ENCODE data around the gene APBB2. TPM values are rescaled to one million over a fixed set of nuclear protein-coding genes. Genes with fewer than 3 reads are reported as not detected.

Gene APBB2
- total RNA-seq, 1 donor: 92.3 TPM

- peak; percentile 85 for TF ChIP-seq CTCF (IDR thresholded peaks at IDR 0.05; ENCODE audit: extremely low read depth, low read depth, low read length)
- Histone ChIP-seq H3K79me2 (ENCODE audit: insufficient read depth, low read length) (no peaks in the 10 kb centered on the region), H3K27ac (ENCODE audit: low read depth, low read length) (no peak overlapping the region), H3K4me2 (ENCODE audit: insufficient read depth, low read length) (peak overlapping the region; percentile 59), H3K9me3 (ENCODE audit: low read depth, low read length) (no peaks in the 10 kb centered on the region), H3K4me3 (ENCODE audit: insufficient read depth, low read length) (no peak overlapping the region), H3K27me3 (ENCODE audit: insufficient read depth, low read length) (no peaks in the 10 kb centered on the region), H2AFZ (ENCODE audit: low read length) (no peak overlapping the region), H3K4me1 (ENCODE audit: insufficient read depth, low read length) (no peaks in the 10 kb centered on the region), H4K20me1 (ENCODE audit: insufficient read depth, low read length) (no peaks in the 10 kb centered on the region), H3K36me3 (ENCODE audit: insufficient read depth, low read length) (peaks cover 8% of the 10 kb centered on the region)
- DNase-seq (ENCODE audit: insufficient read length, low spot score, missing footprints): peak; percentile 85
Observed at GRCh38 chr4:40897557-40898203, 316.7 kb downstream of the APBB2 start.

- no peak overlapping the region for H3K27ac ChIP-seq (ENCODE audit: low read depth, low read length)
- TF ChIP-seq CTCF (IDR thresholded peaks at IDR 0.05; ENCODE audit: extremely low read depth, low read depth, low read length): no peak
- H3K79me2 ChIP-seq (ENCODE audit: insufficient read depth, low read length): peaks cover 6% of the 10 kb centered on the region
Observed at GRCh38 chr4:40890764-40891163, 323.6 kb downstream of the APBB2 start.

GRCh38 chr4:40890199-40890598 is 324.1 kb downstream of the APBB2 start:
- no peaks in the 10 kb centered on the region for H3K9me3 ChIP-seq (ENCODE audit: low read depth, low read length)
- H3K4me2 ChIP-seq (ENCODE audit: insufficient read depth, low read length): no peak overlapping the region
- H4K20me1 ChIP-seq (ENCODE audit: insufficient read depth, low read length): peaks cover 2% of the 10 kb centered on the region
- peaks cover 12% of the 10 kb centered on the region for H3K4me1 ChIP-seq (ENCODE audit: insufficient read depth, low read length)
- H2AFZ ChIP-seq (ENCODE audit: low read length): no peak overlapping the region
- H3K27ac ChIP-seq (ENCODE audit: low read depth, low read length): no peak overlapping the region
- TF ChIP-seq CTCF (IDR thresholded peaks at IDR 0.05; ENCODE audit: extremely low read depth, low read depth, low read length): no peak
- H3K27me3 ChIP-seq (ENCODE audit: insufficient read depth, low read length): no peaks in the 10 kb centered on the region
- H3K79me2 ChIP-seq (ENCODE audit: insufficient read depth, low read length): peaks cover 6% of the 10 kb centered on the region
- no peak for DNase-seq (ENCODE audit: insufficient read length, low spot score, missing footprints)
- no peak overlapping the region for H3K4me3 ChIP-seq (ENCODE audit: insufficient read depth, low read length)
- H3K36me3 ChIP-seq (ENCODE audit: insufficient read depth, low read length): peaks cover 47% of the 10 kb centered on the region

More at GRCh38 chr4:40890764-40891163, 323.6 kb downstream of the APBB2 start:
- Histone ChIP-seq H3K27me3 (ENCODE audit: insufficient read depth, low read length) (no peaks in the 10 kb centered on the region), H3K4me2 (ENCODE audit: insufficient read depth, low read length) (no peak overlapping the region), H3K9me3 (ENCODE audit: low read depth, low read length) (no peaks in the 10 kb centered on the region), H2AFZ (ENCODE audit: low read length) (no peak overlapping the region), H4K20me1 (ENCODE audit: insufficient read depth, low read length) (peaks cover 2% of the 10 kb centered on the region), H3K36me3 (ENCODE audit: insufficient read depth, low read length) (peaks cover 45% of the 10 kb centered on the region), H3K4me1 (ENCODE audit: insufficient read depth, low read length) (peaks cover 12% of the 10 kb centered on the region), H3K4me3 (ENCODE audit: insufficient read depth, low read length) (no peak overlapping the region)
- DNase-seq (ENCODE audit: insufficient read length, low spot score, missing footprints): no peak

- no peak overlapping the region for H3K27ac ChIP-seq (ENCODE audit: low read depth, low read length)
- H3K36me3 ChIP-seq (ENCODE audit: insufficient read depth, low read length): peaks cover 47% of the 10 kb centered on the region
- H3K79me2 ChIP-seq (ENCODE audit: insufficient read depth, low read length): peaks cover 6% of the 10 kb centered on the region
- DNase-seq (ENCODE audit: insufficient read length, low spot score, missing footprints): no peak
- H2AFZ ChIP-seq (ENCODE audit: low read length): no peak overlapping the region
- H3K4me1 ChIP-seq (ENCODE audit: insufficient read depth, low read length): peaks cover 12% of the 10 kb centered on the region
- H3K4me2 ChIP-seq (ENCODE audit: insufficient read depth, low read length): no peak overlapping the region
- no peaks in the 10 kb centered on the region for H3K27me3 ChIP-seq (ENCODE audit: insufficient read depth, low read length)
- H3K9me3 ChIP-seq (ENCODE audit: low read depth, low read length): no peaks in the 10 kb centered on the region
- H3K4me3 ChIP-seq (ENCODE audit: insufficient read depth, low read length): no peak overlapping the region
- peaks cover 2% of the 10 kb centered on the region for H4K20me1 ChIP-seq (ENCODE audit: insufficient read depth, low read length)
- TF ChIP-seq CTCF (IDR thresholded peaks at IDR 0.05; ENCODE audit: extremely low read depth, low read depth, low read length): no peak
Observed at GRCh38 chr4:40888933-40889332, 325.4 kb downstream of the APBB2 start.

Measured in osteoblast (primary cell).